Psoas muscle (tissue), 8 donors: Measurements from ENCODE around the gene CFAP65. TPM values are rescaled to one million over a fixed set of nuclear protein-coding genes. Genes with fewer than 3 reads are reported as not detected.
A peak's percentile ranks its signal among the peaks of the same experiment; 100 is the strongest.

Experiments used
- ATAC-seq, 4 donors: fragments of 200-7000 bp; cut with Tn5 transposase; one replicate each; pipeline ENCODE4 v1.9.1; 2020; ENCODE audit warnings: moderate library complexity in 3 of 4, mild to moderate bottlenecking in 2 of 4
- DNase-seq, 2 donors: peaks; one replicate each; pipeline ENCODE4 v3.0.0-alpha.2; 2020
- H3K27ac ChIP-seq: fragments of 200-600 bp; one replicate; pipeline ENCODE4 v1.8.0; 2022
- H3K27me3 ChIP-seq, 3 donors: fragments of 200-600 bp in 1 of 3; one replicate each; pipeline versions ENCODE4 v1.6.1 to v1.8.0; 2013 to 2022; ENCODE audit warnings: low read length in 2 of 3, mild to moderate bottlenecking in 2 of 3, moderate library complexity in 1 of 3; ENCODE audit not compliant: insufficient read depth in 3 of 3
- H3K36me3 ChIP-seq, 2 donors: fragments of 200-600 bp in 1 of 2; one replicate each; pipeline versions ENCODE4 v1.6.1 to v1.8.0; 2013 to 2022; ENCODE audit warnings: low read depth in 1 of 2, mild to moderate bottlenecking in 1 of 2, moderate library complexity in 1 of 2; ENCODE audit not compliant: insufficient read depth in 1 of 2
- H3K4me1 ChIP-seq: fragments of 200-600 bp; one replicate; pipeline ENCODE4 v1.8.0; 2022
- H3K4me3 ChIP-seq: fragments of 200-600 bp; one replicate; pipeline ENCODE4 v1.8.0; 2022; ENCODE audit warnings: mild to moderate bottlenecking
- H3K9me3 ChIP-seq: fragments of 200-600 bp; one replicate; pipeline ENCODE4 v1.8.0; 2022
- CTCF ChIP-seq: fragments of 200-600 bp; IDR thresholded peaks from one replicate; pipeline ENCODE4 v1.8.0; 2022; ENCODE audit warnings: antibody characterized with exemption
- WGBS, 3 donors: extraction: QIAGEN DNeasy Blood & Tissue Kit; methylation state at CpG; one replicate each; pipeline versions ENCODE4 v1.1.6 to v1.1.7; 2013; 5-methylcytosine and 5-hydroxymethylcytosine counted together
- intact Hi-C, 2 donors: fragments of 100-400 bp; cut with DNase I; formaldehyde crosslinking; loops; one replicate each; pipeline versions ENCODE4 v1.11.0 to v1.14.2; 2022
- polyA plus RNA-seq, 3 donors: library from polyadenylated mRNA; stranded (reverse); fragments of 200-250 nt; gene quantifications; one replicate each; pipeline ENCODE4 v1.2.3, GENCODE V29; 2013
- total RNA-seq, 4 donors: library from RNA; stranded (reverse); fragmentation: NEBNext Ultra II Directional in 2 of 4; extraction: Animal tissue kit (Norgen Biotek cat#: 25700) in 2 of 4; gene quantifications; one replicate each; pipeline versions ENCODE4 v1.2.1 to v1.2.4, GENCODE V29; 2021 to 2023
- donor health status: healthy with polysubstance abuse.
- donor health status: DM: no; HTN: no; CAD: no; lungs with moderate emphysema.
- donor health status: Bipolar disorder and iron deficiency.
- donor health status: healthy.
- donor health status: DM: yes; HTN: yes; CAD: no.
- donor health status: DM: no; HTN: no; CAD: no.
- donor health status: DM: no; HTN: no; CAD: no.
- donor health status: DM: yes; HTN: yes; CAD: no.

Gene CFAP65
- total and polyA plus RNA-seq, 7 donors: not detected

- peaks cover 0 to 85% (median 38%) of the 10 kb centered on the region in 3 donors for H3K27me3 ChIP-seq
These were observed 77.1 kb downstream of the CFAP65 start for GRCh38 chr2:218964041-218964771.

GRCh38 chr2:218963601-218964000 lies 77.7 kb downstream of the CFAP65 start:
- H3K4me1 ChIP-seq: peaks cover 6% of the 10 kb centered on the region
- ATAC-seq: no peak
- H3K36me3 ChIP-seq: no peaks in the 10 kb centered on the region
- no peak for TF ChIP-seq CTCF
- H3K4me3 ChIP-seq: no peak overlapping the region
- H3K27ac ChIP-seq: no peak overlapping the region
- DNase-seq: no peak
- intact Hi-C loops: no loop called here
- peaks cover 0 to 85% (median 38%) of the 10 kb centered on the region in 3 donors for H3K27me3 ChIP-seq
- WGBS, 3 donors: 12 to 17% (median 14%) methylated on average over 5 of the region's 5 CpGs
- no peaks in the 10 kb centered on the region for H3K9me3 ChIP-seq

More at GRCh38 chr2:218964041-218964771, 77.1 kb downstream of the CFAP65 start:
- ATAC-seq: no peak
- H3K27ac ChIP-seq: no peak overlapping the region
- no peaks in the 10 kb centered on the region for H3K9me3 ChIP-seq
- intact Hi-C loops: no loop called here
- DNase-seq: no peak
- no peak overlapping the region for H3K4me3 ChIP-seq
- peaks cover 6% of the 10 kb centered on the region for H3K4me1 ChIP-seq
- 38 to 43% (median 42%) methylated on average over 5 of the region's 5 CpGs for WGBS, 3 donors
- no peaks in the 10 kb centered on the region for H3K36me3 ChIP-seq
- no peak for TF ChIP-seq CTCF

DNA sequence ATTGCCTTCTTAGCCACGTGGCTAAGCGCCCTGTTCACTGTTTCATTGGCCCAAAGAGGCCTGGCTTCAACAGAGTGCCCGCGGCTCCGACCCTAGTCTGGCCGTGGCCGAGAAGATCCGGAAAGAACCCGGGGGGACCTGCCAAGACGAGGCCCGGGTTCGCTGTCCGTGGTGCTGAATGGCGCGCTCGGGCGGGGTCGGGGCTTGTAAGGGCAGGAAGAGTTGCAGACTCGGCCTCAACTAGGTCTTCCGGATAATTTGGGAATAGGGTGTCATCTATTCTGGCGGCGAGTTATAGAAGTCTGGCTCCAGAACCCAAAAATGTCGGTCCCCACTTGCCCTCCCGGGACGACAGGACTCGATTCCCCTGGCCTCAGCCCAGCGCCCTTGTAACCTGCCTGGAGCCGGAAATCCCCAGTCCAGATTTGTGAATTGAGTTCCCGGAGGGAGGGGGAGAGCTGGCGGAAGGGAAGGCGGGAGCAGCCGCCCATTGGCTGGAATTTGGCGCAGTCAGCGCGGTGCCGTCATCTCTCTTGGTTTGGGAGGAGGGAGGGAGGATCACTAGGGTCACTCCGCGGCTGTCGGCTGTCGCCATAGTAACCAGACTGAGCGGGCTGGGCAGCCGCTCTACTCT lies 78.3 kb downstream of the CFAP65 start:
- DNase-seq (peak; percentile 65 to 81), ATAC-seq (peak; percentile 37 to 64 (median 44))
- Histone ChIP-seq H3K9me3 (no peaks in the 10 kb centered on the region), H3K27me3 (peaks cover 0 to 91% (median 42%) of the 10 kb centered on the region in 3 donors), H3K27ac (no peak overlapping the region), H3K4me3 (no peak overlapping the region), H3K36me3 (no peaks in the 10 kb centered on the region), H3K4me1 (peaks cover 6% of the 10 kb centered on the region)
- TF ChIP-seq CTCF: no peak
- intact Hi-C loops: no loop called here
- 1% methylated on average over 41 to 42 of the region's 42 CpGs for WGBS, 3 donors

- DNase-seq (no peak), ATAC-seq (no peak)
- H3K4me1 ChIP-seq: peaks cover 6% of the 10 kb centered on the region
- no peak overlapping the region for H3K27ac ChIP-seq
- no peaks in the 10 kb centered on the region for H3K9me3 ChIP-seq
- H3K4me3 ChIP-seq: no peak overlapping the region
- WGBS, 3 donors: 10 to 12% (median 12%) methylated on average over 33 to 34 of the region's 34 CpGs
- TF ChIP-seq CTCF: no peak
- H3K27me3 ChIP-seq: peaks cover 0 to 98% (median 42%) of the 10 kb centered on the region in 3 donors
- no peaks in the 10 kb centered on the region for H3K36me3 ChIP-seq
- intact Hi-C loops: no loop called here
These were observed 79.4 kb downstream of the CFAP65 start for GRCh38 chr2:218961651-218962570.
